Neural progenitor cell (in vitro differentiated cells): ENCODE measurements around the gene ILF3.

Source experiments
- CTCF ChIP-seq: fragments of 200-600 bp; sonication (generic); IDR thresholded peaks from 2 replicates; pipeline ENCODE4 v1.5.1; 2017; ENCODE audit warnings: antibody characterized with exemption, mild to moderate bottlenecking
- EZH2phosphoT487 ChIP-seq: fragments of 200-600 bp; sonication (generic); IDR thresholded peaks from 2 replicates; pipeline ENCODE4 v1.6.1; 2017; ENCODE audit warnings: antibody characterized with exemption

DNA sequence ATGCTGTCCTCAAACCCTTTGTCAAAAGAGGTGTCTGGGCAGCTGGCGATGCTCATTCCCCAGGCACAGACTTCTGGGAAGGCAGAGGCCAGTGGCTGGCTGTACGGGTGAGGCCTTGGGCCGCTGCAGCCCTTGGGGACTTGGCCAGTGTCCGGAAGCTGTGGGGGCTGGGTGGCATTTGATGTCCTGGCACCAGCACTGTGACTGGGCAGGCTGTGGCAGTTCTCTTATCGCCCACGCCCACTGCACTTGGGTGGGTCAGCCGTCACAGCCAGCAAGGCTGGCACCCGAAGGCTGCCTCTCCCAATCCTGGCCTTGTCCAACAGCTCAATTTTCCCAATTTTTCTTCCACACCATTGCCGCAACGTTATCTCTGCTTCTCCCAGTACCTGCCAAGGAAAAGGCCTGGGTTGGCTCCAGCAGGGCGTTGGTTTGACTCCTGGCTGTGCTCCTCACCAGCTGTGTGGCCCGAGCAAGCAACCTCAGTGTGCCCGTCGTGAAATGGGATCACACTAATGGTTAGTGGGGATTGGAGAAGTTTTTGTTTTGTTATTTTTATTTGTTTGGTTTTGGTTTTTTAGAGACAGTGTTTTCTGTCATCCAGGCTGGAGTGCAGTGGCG is 41.5 kb upstream of the ILF3 start:
- no peak for TF ChIP-seq CTCF
- TF ChIP-seq EZH2phosphoT487, result no peak
